Pancreas (tissue), 10 donors: ENCODE data around the gene AZIN2. TPM values are rescaled to one million over a fixed set of nuclear protein-coding genes. Genes with fewer than 3 reads are reported as not detected.
"Not testable (repeated sequence)": the region's sequence is repeated elsewhere in the genome, so short reads cannot be mapped to it uniquely, and the experiment has no call there.

Source experiments
- ATAC-seq, 4 donors: fragments of 200-7000 bp; cut with Tn5 transposase; one replicate each; pipeline versions ENCODE4 v1.8.0 to v1.9.1; 2020; ENCODE audit warnings: mild to moderate bottlenecking in 4 of 4, moderate library complexity in 4 of 4
- DNase-seq, 6 donors: peaks; one replicate each; pipeline ENCODE4 v3.0.0-alpha.2; 2020
- FAIRE-seq: peaks from 2 replicates; lab custom pipeline; 2012; peaks lifted over from hg19 to GRCh38; lab: Jason Lieb, UNC
- H3K27ac ChIP-seq, 4 donors: fragments of 200-600 bp; sonication (generic); 1 replicate in 3 of 4; 2 replicates in 1 of 4; pipeline versions ENCODE4 v1.5.0 to v1.8.0; 2020
- H3K27me3 ChIP-seq, 4 donors: fragments of 200-600 bp; one replicate each; pipeline ENCODE4 v1.8.0; 2021
- H3K36me3 ChIP-seq, 3 donors: fragments of 200-600 bp; sonication (generic) in 1 of 3; one replicate each; pipeline versions ENCODE4 v1.5.0 to v1.8.0; 2020 to 2021
- H3K4me1 ChIP-seq, 3 donors: fragments of 200-600 bp; one replicate each; pipeline ENCODE4 v1.8.0; 2021
- H3K4me3 ChIP-seq, 4 donors: fragments of 200-600 bp; sonication (generic) in 2 of 4; one replicate each; pipeline versions ENCODE4 v1.5.0 to v1.8.0; 2020 to 2021
- H3K9me3 ChIP-seq, 4 donors: fragments of 200-600 bp; one replicate each; pipeline ENCODE4 v1.8.0; 2021
- CTCF ChIP-seq, 4 donors: fragments of 200-600 bp; sonication (generic) in 3 of 4; IDR thresholded peaks; one replicate each; pipeline versions ENCODE4 v1.5.0 to v1.8.0; 2021; ENCODE audit warnings: antibody characterized with exemption in 4 of 4
- WGBS, 2 donors: extraction: QIAGEN DNeasy Blood & Tissue Kit; methylation state at CpG; one replicate each; pipeline ENCODE4 v1.1.7; 2013; 5-methylcytosine and 5-hydroxymethylcytosine counted together
- intact Hi-C, 3 donors: fragments of 100-400 bp; cut with DNase I; formaldehyde crosslinking; loops; one replicate each; pipeline versions ENCODE4 v1.11.1 to v1.14.2; 2022
- polyA plus RNA-seq, 2 donors: library from polyadenylated mRNA; stranded (reverse); fragments of 200-250 nt; gene quantifications; one replicate each; pipeline ENCODE4 v1.2.3, GENCODE V29; 2013
- total RNA-seq, 6 donors: library from RNA; stranded (reverse); fragmentation: NEBNext Ultra II Directional in 4 of 6; extraction: Animal tissue kit (Norgen Biotek cat#: 25700) in 4 of 6; gene quantifications; one replicate each; pipeline versions ENCODE4 v1.2.1 to v1.2.4, GENCODE V29; 2021 to 2023
- donor health status: healthy with polysubstance abuse.
- donor health status: DM: no; HTN: no; CAD: no; lungs with moderate emphysema.
- donor health status: DM: no; HTN: no; CAD: no.
- donor health status: control.
- donor health status: control.
- donor health status: Bipolar disorder and iron deficiency.
- donor health status: DM: yes; HTN: yes; CAD: no.
- donor health status: DM: no; HTN: no; CAD: no.
- donor health status: DM: no; HTN: no; CAD: no.
- donor health status: DM: yes; HTN: yes; CAD: no.

AZIN2 gene
- total and polyA plus RNA-seq, 8 donors, result 1.2 to 5.0 (median 2.4) TPM

- H3K27me3 ChIP-seq, result no peaks in the 10 kb centered on the region
- H3K4me3 ChIP-seq, result no peak overlapping the region
- H3K36me3 ChIP-seq, result peaks cover 0 to 5% (median 0%) of the 10 kb centered on the region in 3 donors
- no peaks in the 10 kb centered on the region for H3K4me1 ChIP-seq
- DNase-seq (no peak), FAIRE-seq (no peak), ATAC-seq (no peak)
- no peak overlapping the region for H3K27ac ChIP-seq
- no peak for TF ChIP-seq CTCF (IDR thresholded peaks at IDR 0.05)
- intact Hi-C loops, result loop anchor here in 1 of 3 donors (10.0 kb wide), 1 partner anchor 366 kb away; no protein-coding TSS in a partner anchor
- no peaks in the 10 kb centered on the region for H3K9me3 ChIP-seq
These were observed 17.4 kb downstream of the AZIN2 start for GRCh38 chr1:33098371-33098770.

GRCh38 chr1:33099290-33100118 is 18.6 kb downstream of the AZIN2 start:
- Histone ChIP-seq H3K4me3 (no peak overlapping the region), H3K27me3 (no peaks in the 10 kb centered on the region), H3K9me3 (no peaks in the 10 kb centered on the region), H3K27ac (no peak overlapping the region), H3K36me3 (peaks cover 0 to 5% (median 0%) of the 10 kb centered on the region in 3 donors), H3K4me1 (no peaks in the 10 kb centered on the region)
- FAIRE-seq, result no peak
- peak in 3 of 4 donors; percentile 48 to 72 (median 72) for ATAC-seq
- no peak for TF ChIP-seq CTCF (IDR thresholded peaks at IDR 0.05)
- no peak for DNase-seq
- intact Hi-C loops, result loop anchor here in 1 of 3 donors (10.0 kb wide), 1 partner anchor 365 kb away; no protein-coding TSS in a partner anchor
- WGBS, 2 donors, result 85 to 87% methylated on average over 13 of the region's 13 CpGs

DNA sequence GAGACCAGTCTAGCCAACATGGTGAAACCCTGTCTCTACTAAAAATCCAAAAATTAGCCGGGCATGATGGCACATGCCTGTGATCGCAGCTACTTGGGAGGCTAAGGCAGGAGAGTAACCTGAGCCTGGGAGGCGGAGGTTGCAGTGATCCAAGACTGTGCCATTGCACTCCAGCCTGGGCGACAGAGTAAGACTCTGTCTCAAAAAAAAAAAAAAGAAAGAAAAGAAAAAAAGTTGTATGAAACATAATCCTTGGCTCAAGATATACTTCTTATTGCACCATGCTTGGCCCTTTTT is 19.1 kb downstream of the AZIN2 start:
- H3K4me1 ChIP-seq, DNase-seq, H3K27ac ChIP-seq, H3K36me3 ChIP-seq, intact Hi-C loops, H3K4me3 ChIP-seq, FAIRE-seq, H3K27me3 ChIP-seq, H3K9me3 ChIP-seq, ATAC-seq: not testable (repeated sequence)
- 91% methylated on average over 4 of the region's 4 CpGs for WGBS, 2 donors

- H3K9me3 ChIP-seq, result no peaks in the 10 kb centered on the region
- DNase-seq (no peak), ATAC-seq (no peak), FAIRE-seq (no peak)
- H3K27ac ChIP-seq, result no peak overlapping the region
- no peak overlapping the region for H3K4me3 ChIP-seq
- no peaks in the 10 kb centered on the region for H3K36me3 ChIP-seq
- intact Hi-C loops, result no loop called here
- H3K27me3 ChIP-seq, result no peaks in the 10 kb centered on the region
- no peaks in the 10 kb centered on the region for H3K4me1 ChIP-seq
- TF ChIP-seq CTCF (IDR thresholded peaks at IDR 0.05), result no peak
These were observed 29.5 kb downstream of the AZIN2 start for GRCh38 chr1:33110477-33110876.

- intact Hi-C loops, result no loop called here
- Histone ChIP-seq H3K4me3 (no peak overlapping the region), H3K9me3 (no peaks in the 10 kb centered on the region), H3K27ac (no peak overlapping the region), H3K4me1 (no peaks in the 10 kb centered on the region), H3K27me3 (no peaks in the 10 kb centered on the region), H3K36me3 (no peaks in the 10 kb centered on the region)
- WGBS, 2 donors, result 28 to 35% methylated on average over 3 of the region's 3 CpGs
- ATAC-seq (no peak), DNase-seq (no peak), FAIRE-seq (no peak)
- no peak for TF ChIP-seq CTCF (IDR thresholded peaks at IDR 0.05)
These were observed 31.0 kb downstream of the AZIN2 start for GRCh38 chr1:33111965-33112364.
